SH-SY5Y (cell line): ENCODE data around the gene SLC25A45.

Experiments
- GATA2 ChIP-seq: IDR thresholded peaks from 2 replicates; pipeline ENCODE4 v1.6.1; 2011; ENCODE audit warnings: mild to moderate bottlenecking, low read depth, low read length
- GATA3 ChIP-seq: IDR thresholded peaks from 2 replicates; pipeline ENCODE4 v1.6.1; 2011; ENCODE audit warnings: low read depth, mild to moderate bottlenecking, low read length, moderate library complexity

DNA sequence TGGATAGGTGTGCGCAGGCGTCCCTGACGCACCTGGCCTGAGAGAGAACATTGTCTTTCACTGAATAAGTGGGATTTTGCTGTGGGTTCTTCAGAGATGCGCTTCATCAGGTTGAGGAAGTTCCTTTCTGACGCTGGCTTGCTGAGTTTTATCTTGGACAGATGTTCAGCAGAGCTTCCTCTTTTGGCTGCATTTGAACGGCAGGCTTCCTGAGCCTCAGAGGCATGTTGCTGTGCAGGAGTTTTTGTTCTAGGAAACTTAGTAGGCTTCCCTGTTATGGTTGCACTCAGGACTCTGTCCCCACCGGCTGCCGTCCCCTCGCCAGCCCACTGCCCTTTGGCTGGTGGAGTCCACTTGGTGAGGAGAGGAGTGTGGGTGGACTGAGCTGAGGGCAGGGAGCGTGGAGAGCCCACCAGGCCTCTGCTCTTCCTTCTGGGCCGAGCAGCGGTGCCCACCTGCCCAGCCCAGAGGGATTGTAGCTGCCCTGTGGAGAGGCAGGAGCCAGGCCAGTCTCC is 21.2 kb upstream of the SLC25A45 start:
- no peak for TF ChIP-seq GATA3
- no peak for TF ChIP-seq GATA2
